Osteocyte (in vitro differentiated cells): ENCODE data around the gene JSRP1. TPM values are rescaled to one million over a fixed set of nuclear protein-coding genes. Genes with fewer than 3 reads are reported as not detected.

Experiments
- DNase-seq: peaks from one replicate; pipeline ENCODE4 v3.0.0; 2021; ENCODE audit warnings: mixed read lengths; ENCODE audit not compliant: unreplicated experiment; ENCODE audit errors: extremely low spot score
- H3K27ac Mint-ChIP-seq: one replicate; pipeline ENCODE4 v1.8.0; 2021; ENCODE audit warnings: mild to moderate bottlenecking, mixed read lengths; ENCODE audit not compliant: unreplicated experiment
- H3K27me3 Mint-ChIP-seq: one replicate; pipeline ENCODE4 v1.8.0; 2021; ENCODE audit warnings: mixed read lengths; ENCODE audit not compliant: unreplicated experiment
- H3K36me3 Mint-ChIP-seq: one replicate; pipeline ENCODE4 v1.8.0; 2021; ENCODE audit warnings: mixed read lengths; ENCODE audit not compliant: unreplicated experiment
- H3K4me1 Mint-ChIP-seq: one replicate; pipeline ENCODE4 v1.8.0; 2021; ENCODE audit warnings: mixed read lengths; ENCODE audit not compliant: unreplicated experiment
- H3K4me3 Mint-ChIP-seq: one replicate; pipeline ENCODE4 v1.8.0; 2021; ENCODE audit warnings: mild to moderate bottlenecking, moderate library complexity, mixed read lengths; ENCODE audit not compliant: unreplicated experiment
- H3K9me3 Mint-ChIP-seq: one replicate; pipeline ENCODE4 v1.8.0; 2021; ENCODE audit warnings: mixed read lengths; ENCODE audit not compliant: unreplicated experiment
- CTCF ChIP-seq: fragments of 200-600 bp; sonication (generic); IDR thresholded peaks from 2 replicates; pipeline ENCODE4 v1.5.0; 2021; ENCODE audit warnings: antibody characterized with exemption, mild to moderate bottlenecking, moderate library complexity
- total RNA-seq: library from RNA; stranded (reverse); gene quantifications from 2 replicates; pipeline ENCODE4 v1.2.1, GENCODE V29; 2021

The JSRP1 gene
- total RNA-seq, 1 donor from 2014 or later, result not detected

GRCh38 chr19:2239771-2240770 lies 16.1 kb downstream of the JSRP1 start:
- Mint-ChIP-seq H3K27ac (peak overlapping the region; percentile 99), H3K27me3 (no peaks in the 10 kb centered on the region), H3K4me3 (peak overlapping the region; percentile 98), H3K36me3 (peaks cover 11% of the 10 kb centered on the region), H3K4me1 (peaks cover 55% of the 10 kb centered on the region), H3K9me3 (no peaks in the 10 kb centered on the region)
- no peak for TF ChIP-seq CTCF
- DNase-seq, result no peak

GRCh38 chr19:2239173-2239572 lies 17.0 kb downstream of the JSRP1 start:
- H3K27me3 Mint-ChIP-seq, result no peaks in the 10 kb centered on the region
- no peak for TF ChIP-seq CTCF
- H3K4me1 Mint-ChIP-seq, result peaks cover 62% of the 10 kb centered on the region
- DNase-seq, result no peak
- peaks cover 5% of the 10 kb centered on the region for H3K36me3 Mint-ChIP-seq
- peak overlapping the region; percentile 99 for H3K27ac Mint-ChIP-seq
- H3K9me3 Mint-ChIP-seq, result no peaks in the 10 kb centered on the region
- H3K4me3 Mint-ChIP-seq, result peak overlapping the region; percentile 98

- H3K4me1 Mint-ChIP-seq, result peaks cover 65% of the 10 kb centered on the region
- no peaks in the 10 kb centered on the region for H3K27me3 Mint-ChIP-seq
- peaks cover 5% of the 10 kb centered on the region for H3K36me3 Mint-ChIP-seq
- no peaks in the 10 kb centered on the region for H3K9me3 Mint-ChIP-seq
- peak overlapping the region; percentile 99 for H3K27ac Mint-ChIP-seq
- TF ChIP-seq CTCF, result no peak
- H3K4me3 Mint-ChIP-seq, result peak overlapping the region; percentile 98
- DNase-seq, result no peak
These were observed 18.4 kb downstream of the JSRP1 start for GRCh38 chr19:2237869-2238153.

GRCh38 chr19:2237051-2237868 lies 19.0 kb downstream of the JSRP1 start:
- TF ChIP-seq CTCF, result no peak
- DNase-seq, result no peak
- no peaks in the 10 kb centered on the region for H3K9me3 Mint-ChIP-seq
- H3K27me3 Mint-ChIP-seq, result no peaks in the 10 kb centered on the region
- peaks cover 60% of the 10 kb centered on the region for H3K4me1 Mint-ChIP-seq
- H3K36me3 Mint-ChIP-seq, result peaks cover 5% of the 10 kb centered on the region
- peak overlapping the region; percentile 99 for H3K27ac Mint-ChIP-seq
- peak overlapping the region; percentile 98 for H3K4me3 Mint-ChIP-seq
